ENCODE data around the gene USP40. TPM values are rescaled to one million over a fixed set of nuclear protein-coding genes. Genes with fewer than 3 reads are reported as not detected.

USP40 gene
- total and polyA plus RNA-seq, 10 of the 15 experiments (the other 5 are each of a cell fraction or from before 2014, with no cell fraction given): 3.4 to 20.8 (median 15.2) TPM

GRCh38 chr2:233426619-233427342 lies 139.8 kb downstream of the USP40 start:
- 88% methylated on average over 7 of the region's 7 CpGs for WGBS (ENCODE audit: insufficient coverage, insufficient replicate concordance, low lambda C conversion rate, missing lambda C conversion rate)
- H3K27ac ChIP-seq (ENCODE audit: control insufficient read depth, insufficient read depth): no peak overlapping the region
- ChIA-PET SMC1A (ENCODE audit: uncharacterized antibody, unreplicated experiment) (interaction anchor here (0.7 to 1.3 kb wide), 4 partner anchors 9 to 22 kb away, joined by 3 to 6 read pairs (median 4); no protein-coding TSS in a partner anchor), RAD21 (ENCODE audit: unreplicated experiment) (interaction anchor here (1.2 kb wide), 1 partner anchor 17 kb away, joined by 3 read pairs; no protein-coding TSS in a partner anchor), POLR2A (interaction anchor here (0.6 kb wide), 1 partner anchor 437 kb away, joined by 4 read pairs; no protein-coding TSS in a partner anchor), CTCF (interaction anchor here (0.6 to 15.3 kb wide), 4 partner anchors 8 to 22 kb away, joined by 3 to 135 read pairs (median 4); no protein-coding TSS in a partner anchor)
- TF ChIP-seq RUNX3 (IDR thresholded peaks at IDR 0.05; ENCODE audit: low read length): peak; percentile 7; the same call in 1 of the 2 replicates
- TF ChIP-seq BACH1 (IDR thresholded peaks at IDR 0.05; ENCODE audit: borderline replicate concordance): peak; percentile 74; the same call in 1 of the 2 replicates
- no peak for TF ChIP-seq NKRF (conservative IDR thresholded peaks at IDR 0.05)
- no peak for TF ChIP-seq HDAC6 (IDR thresholded peaks at IDR 0.05; ENCODE audit: unreplicated experiment)
- no peak for TF ChIP-seq RFX5 (IDR thresholded peaks at IDR 0.05; ENCODE audit: low read depth, low read length)
- no peak for TF ChIP-seq HCFC1 (IDR thresholded peaks at IDR 0.05; ENCODE audit: low read length)
- TF ChIP-seq EGR1 (IDR thresholded peaks at IDR 0.05; ENCODE audit: borderline replicate concordance in 1 of 2, low read depth in 2 of 2, low read length in 2 of 2): peak in 1 of 2 experiments; percentile 29; a peak in 1 of 3 replicates
- TF ChIP-seq NFIC (IDR thresholded peaks at IDR 0.05; ENCODE audit: low read depth, low read length): no peak
- TF ChIP-seq SMAD1 (IDR thresholded peaks at IDR 0.05; ENCODE audit: low read depth, partially characterized antibody): no peak
- DNase-seq (ENCODE audit: low read depth, low spot score) (no peak), ATAC-seq (no peak), FAIRE-seq (no peak)
- intact Hi-C loops (cut with micrococcal nuclease; ENCODE audit: unreplicated experiment): no loop called here
- H3K79me2 ChIP-seq (ENCODE audit: control insufficient read depth, insufficient read depth, low read length): peaks cover 40% of the 10 kb centered on the region
- H3K4me3 ChIP-seq: no peak overlapping the region
- H4K20me1 ChIP-seq (ENCODE audit: control insufficient read depth, insufficient read depth): no peaks in the 10 kb centered on the region
- H3K9me3 ChIP-seq (replicated peaks; ENCODE audit: control insufficient read depth, insufficient read depth, low read length): peaks cover 6% of the 10 kb centered on the region
- H2AFZ ChIP-seq (ENCODE audit: control insufficient read depth, low read depth, low read length): no peak overlapping the region
- no TSS peak for BruUV-seq (replicated peaks)
- no peak overlapping the region for H3K9ac ChIP-seq (ENCODE audit: control insufficient read depth, insufficient read depth, low read length)
- no peak overlapping the region for H3K4me2 ChIP-seq (ENCODE audit: control insufficient read depth, insufficient read depth)
- peaks cover 1 to 25% of the 10 kb centered on the region in 2 experiments; a peak in 3 of 4 replicates for H3K36me3 ChIP-seq (ENCODE audit: control insufficient read depth in 2 of 2, insufficient read depth in 2 of 2, low read length in 1 of 2)
- in situ Hi-C loops (cut with MboI): no loop called here
- H3K27me3 ChIP-seq (replicated peaks in 1 of 2; ENCODE audit: control insufficient read depth in 2 of 2, insufficient read depth in 2 of 2, low read length in 1 of 2): no peaks in the 10 kb centered on the region
- peaks cover 10% of the 10 kb centered on the region for H3K4me1 ChIP-seq (ENCODE audit: control insufficient read depth, insufficient read depth, low read length)

Other genes with a start within 250 kb of the USP40 start
Only the 7 nearest of the 11 such genes appear.
- gene UGT1A8, start 50.9 kb upstream of the USP40 start, total RNA-seq (2014; rRNA removed): not detected in 2 replicates
- gene UGT1A8, start 50.9 kb upstream of the USP40 start, total RNA-seq (2014; rRNA removed; fragmentation: Illumina TruSeq; extraction: Trizol): not detected in 2 replicates
- not detected in 2 replicates for gene UGT1A8, start 50.9 kb upstream of the USP40 start, total RNA-seq (2021)
- gene UGT1A8, start 50.9 kb upstream of the USP40 start, polyA plus RNA-seq (2011; rRNA removed): not detected in 2 replicates
- gene UGT1A8, start 50.9 kb upstream of the USP40 start, polyA plus RNA-seq (2014; fragmentation: Illumina TruSeq; extraction: Trizol): not detected in 2 replicates
- gene UGT1A8, start 50.9 kb upstream of the USP40 start, polyA plus RNA-seq (2014; fragmentation: Nextera tagmentation; extraction: Ambion mirVana): not detected
- gene UGT1A8, start 50.9 kb upstream of the USP40 start, polyA plus RNA-seq (2014; rRNA removed): not detected in 2 replicates
- gene UGT1A8, start 50.9 kb upstream of the USP40 start, polyA plus RNA-seq (2016; fragmentation: Nextera tagmentation; extraction: Ambion mirVana): not detected
- gene UGT1A10, start 69.7 kb upstream of the USP40 start, total RNA-seq (2014; rRNA removed): not detected in 2 replicates
- not detected in 2 replicates for gene UGT1A10, start 69.7 kb upstream of the USP40 start, total RNA-seq (2014; rRNA removed; fragmentation: Illumina TruSeq; extraction: Trizol)
- 0.11 TPM in 1 of 2 replicates, not detected in the other for gene UGT1A10, start 69.7 kb upstream of the USP40 start, total RNA-seq (2021)
- gene UGT1A10, start 69.7 kb upstream of the USP40 start, polyA plus RNA-seq (2011; rRNA removed): not detected in 2 replicates
- not detected in 2 replicates for gene UGT1A10, start 69.7 kb upstream of the USP40 start, polyA plus RNA-seq (2014; fragmentation: Illumina TruSeq; extraction: Trizol)
- not detected for gene UGT1A10, start 69.7 kb upstream of the USP40 start, polyA plus RNA-seq (2014; fragmentation: Nextera tagmentation; extraction: Ambion mirVana)
- not detected in 2 replicates for gene UGT1A10, start 69.7 kb upstream of the USP40 start, polyA plus RNA-seq (2014; rRNA removed)
- gene UGT1A10, start 69.7 kb upstream of the USP40 start, polyA plus RNA-seq (2016; fragmentation: Nextera tagmentation; extraction: Ambion mirVana): not detected
- not detected in 2 replicates for gene UGT1A9, start 105.1 kb upstream of the USP40 start, total RNA-seq (2014; rRNA removed)
- gene UGT1A9, start 105.1 kb upstream of the USP40 start, total RNA-seq (2014; rRNA removed; fragmentation: Illumina TruSeq; extraction: Trizol): not detected in 2 replicates
- not detected in 2 replicates for gene UGT1A9, start 105.1 kb upstream of the USP40 start, total RNA-seq (2021)
- not detected in 2 replicates for gene UGT1A9, start 105.1 kb upstream of the USP40 start, polyA plus RNA-seq (2011; rRNA removed)
- gene UGT1A9, start 105.1 kb upstream of the USP40 start, polyA plus RNA-seq (2014; fragmentation: Illumina TruSeq; extraction: Trizol): not detected in 2 replicates
- not detected for gene UGT1A9, start 105.1 kb upstream of the USP40 start, polyA plus RNA-seq (2014; fragmentation: Nextera tagmentation; extraction: Ambion mirVana)
- not detected in 2 replicates for gene UGT1A9, start 105.1 kb upstream of the USP40 start, polyA plus RNA-seq (2014; rRNA removed)
- gene UGT1A9, start 105.1 kb upstream of the USP40 start, polyA plus RNA-seq (2016; fragmentation: Nextera tagmentation; extraction: Ambion mirVana): under 1 TPM in 1 of 2 experiments, not detected in 1; 0.07 TPM
- not detected in 2 replicates for gene UGT1A7, start 115.1 kb upstream of the USP40 start, total RNA-seq (2014; rRNA removed)
- not detected in 2 replicates for gene UGT1A7, start 115.1 kb upstream of the USP40 start, total RNA-seq (2014; rRNA removed; fragmentation: Illumina TruSeq; extraction: Trizol)
- not detected in 2 replicates for gene UGT1A7, start 115.1 kb upstream of the USP40 start, total RNA-seq (2021)
- not detected in 2 replicates for gene UGT1A7, start 115.1 kb upstream of the USP40 start, polyA plus RNA-seq (2011; rRNA removed)
- gene UGT1A7, start 115.1 kb upstream of the USP40 start, polyA plus RNA-seq (2014; fragmentation: Illumina TruSeq; extraction: Trizol): not detected in 2 replicates
- not detected for gene UGT1A7, start 115.1 kb upstream of the USP40 start, polyA plus RNA-seq (2014; fragmentation: Nextera tagmentation; extraction: Ambion mirVana)
- gene UGT1A7, start 115.1 kb upstream of the USP40 start, polyA plus RNA-seq (2014; rRNA removed): not detected in 2 replicates
- gene UGT1A7, start 115.1 kb upstream of the USP40 start, polyA plus RNA-seq (2016; fragmentation: Nextera tagmentation; extraction: Ambion mirVana): not detected
- not detected in 2 replicates for gene UGT1A6, start 126.1 kb upstream of the USP40 start, total RNA-seq (2014; rRNA removed)
- gene UGT1A6, start 126.1 kb upstream of the USP40 start, total RNA-seq (2014; rRNA removed; fragmentation: Illumina TruSeq; extraction: Trizol): not detected in 2 replicates
- gene UGT1A6, start 126.1 kb upstream of the USP40 start, total RNA-seq (2021): not detected in 2 replicates
- gene UGT1A6, start 126.1 kb upstream of the USP40 start, polyA plus RNA-seq (2011; rRNA removed): not detected in 2 replicates
- gene UGT1A6, start 126.1 kb upstream of the USP40 start, polyA plus RNA-seq (2014; fragmentation: Illumina TruSeq; extraction: Trizol): not detected in 2 replicates
- not detected for gene UGT1A6, start 126.1 kb upstream of the USP40 start, polyA plus RNA-seq (2014; fragmentation: Nextera tagmentation; extraction: Ambion mirVana)
- not detected in 2 replicates for gene UGT1A6, start 126.1 kb upstream of the USP40 start, polyA plus RNA-seq (2014; rRNA removed)
- gene UGT1A6, start 126.1 kb upstream of the USP40 start, polyA plus RNA-seq (2016; fragmentation: Nextera tagmentation; extraction: Ambion mirVana): not detected
- gene UGT1A5, start 146.1 kb upstream of the USP40 start, total RNA-seq (2014; rRNA removed): not detected in 2 replicates
- not detected in 2 replicates for gene UGT1A5, start 146.1 kb upstream of the USP40 start, total RNA-seq (2014; rRNA removed; fragmentation: Illumina TruSeq; extraction: Trizol)
- not detected in 2 replicates for gene UGT1A5, start 146.1 kb upstream of the USP40 start, total RNA-seq (2021)
- gene UGT1A5, start 146.1 kb upstream of the USP40 start, polyA plus RNA-seq (2011; rRNA removed): not detected in 2 replicates
- gene UGT1A5, start 146.1 kb upstream of the USP40 start, polyA plus RNA-seq (2014; fragmentation: Illumina TruSeq; extraction: Trizol): not detected in 2 replicates
- gene UGT1A5, start 146.1 kb upstream of the USP40 start, polyA plus RNA-seq (2014; fragmentation: Nextera tagmentation; extraction: Ambion mirVana): not detected
- gene UGT1A5, start 146.1 kb upstream of the USP40 start, polyA plus RNA-seq (2014; rRNA removed): not detected in 2 replicates
- not detected for gene UGT1A5, start 146.1 kb upstream of the USP40 start, polyA plus RNA-seq (2016; fragmentation: Nextera tagmentation; extraction: Ambion mirVana)
- gene UGT1A4, start 152.0 kb upstream of the USP40 start, total RNA-seq (2014; rRNA removed): not detected in 2 replicates
- not detected in 2 replicates for gene UGT1A4, start 152.0 kb upstream of the USP40 start, total RNA-seq (2014; rRNA removed; fragmentation: Illumina TruSeq; extraction: Trizol)
- 0.21 TPM in 1 of 2 replicates, not detected in the other for gene UGT1A4, start 152.0 kb upstream of the USP40 start, total RNA-seq (2021)
- not detected in 2 replicates for gene UGT1A4, start 152.0 kb upstream of the USP40 start, polyA plus RNA-seq (2011; rRNA removed)
- not detected in 2 replicates for gene UGT1A4, start 152.0 kb upstream of the USP40 start, polyA plus RNA-seq (2014; fragmentation: Illumina TruSeq; extraction: Trizol)
- gene UGT1A4, start 152.0 kb upstream of the USP40 start, polyA plus RNA-seq (2014; fragmentation: Nextera tagmentation; extraction: Ambion mirVana): not detected
- not detected in 2 replicates for gene UGT1A4, start 152.0 kb upstream of the USP40 start, polyA plus RNA-seq (2014; rRNA removed)
- not detected for gene UGT1A4, start 152.0 kb upstream of the USP40 start, polyA plus RNA-seq (2016; fragmentation: Nextera tagmentation; extraction: Ambion mirVana)

All from GM12878 (cell line).